Adipose tissue (tissue), 3 donors: ENCODE measurements around the gene PRPF19. TPM values are rescaled to one million over a fixed set of nuclear protein-coding genes. Genes with fewer than 3 reads are reported as not detected.

Source experiments
- H3K27ac ChIP-seq: one replicate; pipeline ENCODE4 v1.5.1; 2013; ENCODE audit warnings: low read depth, low read length
- WGBS, 3 donors: extraction: QIAGEN DNeasy Blood & Tissue Kit; methylation state at CpG; one replicate each; pipeline ENCODE4 v1.1.7; 2013; 5-methylcytosine and 5-hydroxymethylcytosine counted together
- polyA plus RNA-seq, 3 donors: library from polyadenylated mRNA; stranded (reverse); fragments of 200-250 nt; gene quantifications; one replicate each; pipeline ENCODE4 v1.2.3, GENCODE V29; 2013
- donor health status: healthy with polysubstance abuse.
- donor health status: Bipolar disorder and iron deficiency.
- donor health status: healthy.

PRPF19 gene
- polyA plus RNA-seq, 3 donors: 42.5 to 61.4 (median 59.6) TPM

DNA sequence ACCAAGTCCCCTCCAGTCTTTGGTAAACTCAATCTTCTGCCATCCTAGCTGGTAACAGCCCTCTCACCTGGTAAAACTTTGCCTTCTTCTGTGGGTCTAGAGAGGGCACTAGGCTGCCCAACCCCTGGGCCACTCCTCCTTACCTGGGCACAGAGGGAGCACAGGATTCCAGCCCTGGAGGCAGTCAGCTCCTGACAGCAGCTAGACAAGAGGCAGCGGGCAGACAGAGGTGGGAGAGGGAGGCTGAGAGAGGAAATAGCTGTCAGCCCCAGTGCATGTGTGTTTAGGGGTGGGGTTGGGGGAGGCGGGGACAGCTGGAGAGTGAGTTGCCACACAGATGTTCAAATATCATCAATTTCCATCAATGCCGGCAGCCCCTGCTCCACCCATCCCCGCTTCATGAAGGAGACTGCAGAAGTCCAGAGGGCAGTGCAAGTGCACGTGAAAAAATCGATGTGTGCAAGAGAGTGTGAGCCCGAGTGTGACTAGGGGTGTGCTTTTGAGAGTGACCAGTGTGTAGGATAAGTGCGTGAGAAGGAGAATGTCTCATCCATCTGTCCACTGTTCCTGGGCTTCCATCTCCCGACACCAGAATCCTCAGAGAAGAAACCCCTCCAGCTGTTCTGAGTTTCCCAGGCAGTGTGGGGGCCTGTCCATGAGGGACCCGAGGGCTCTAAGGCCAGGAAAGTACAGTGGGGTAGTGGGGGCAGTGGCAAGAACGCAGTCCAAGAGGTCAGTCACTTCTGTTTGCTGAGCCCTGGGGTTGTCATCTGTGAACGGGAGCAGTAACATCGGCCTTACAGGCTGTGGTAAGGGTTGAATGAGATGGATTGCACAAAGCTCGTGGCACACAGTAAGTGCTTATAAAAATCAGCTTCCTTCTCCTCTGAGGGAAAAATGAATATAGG lies 50.4 kb downstream of the PRPF19 start, which contains the start of gene PTGDR2:
Gene PTGDR2 (minus strand): TSS at position 225 of the 908 bp plus-strand sequence. CDS start 2,228 bp downstream, outside the sequence.
- H3K27ac ChIP-seq: no peak within 1 kb of the TSS
- WGBS, 3 donors: 31 to 45% (median 45%) methylated on average over 14 of the region's 14 CpGs

- H3K27ac ChIP-seq: no peak overlapping the region
- WGBS, 3 donors: 45 to 65% (median 54%) methylated on average over 8 of the region's 8 CpGs
Observed at GRCh38 chr11:60854847-60855725, 51.3 kb downstream of the PRPF19 start.

DNA sequence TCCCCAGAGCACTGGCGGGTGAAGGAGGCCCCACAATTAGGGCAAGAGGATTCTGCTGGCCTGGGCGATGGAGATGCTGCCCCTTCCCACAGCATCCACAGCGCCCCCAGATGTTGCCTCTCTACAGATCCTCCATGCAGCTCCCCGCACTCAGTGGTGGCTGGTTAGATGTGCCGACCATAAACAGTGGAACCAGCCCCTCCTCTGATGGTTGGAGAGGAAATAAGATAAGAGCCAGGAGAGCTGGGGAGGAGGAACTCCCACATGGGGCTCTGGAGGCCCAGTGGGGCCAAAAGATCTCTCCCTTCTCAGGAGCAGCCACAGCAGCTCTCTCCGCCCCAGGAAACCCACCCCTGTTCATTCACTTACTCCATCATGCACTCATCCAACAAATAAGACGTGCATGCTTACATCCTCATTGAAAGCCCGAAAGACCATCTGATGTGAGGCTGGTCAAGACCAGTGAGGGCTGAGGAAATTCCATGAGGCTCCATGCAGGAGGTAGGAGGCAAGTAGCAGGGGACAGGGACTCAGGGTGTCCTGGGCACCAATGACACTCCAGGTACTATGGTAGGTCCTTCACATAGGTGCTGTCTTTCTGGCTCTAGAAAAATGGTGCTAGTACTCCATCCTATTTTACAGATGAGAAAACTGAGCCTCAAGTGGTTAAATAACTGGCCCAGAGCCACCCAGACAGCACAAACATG lies 52.1 kb downstream of the PRPF19 start:
- H3K27ac ChIP-seq: no peak overlapping the region
- 51 to 79% (median 71%) methylated on average over 8 of the region's 8 CpGs for WGBS, 3 donors

GRCh38 chr11:60852982-60853950 lies 53.1 kb downstream of the PRPF19 start:
- WGBS, 3 donors: 79 to 91% (median 87%) methylated on average over 67 to 68 of the region's 68 CpGs

DNA sequence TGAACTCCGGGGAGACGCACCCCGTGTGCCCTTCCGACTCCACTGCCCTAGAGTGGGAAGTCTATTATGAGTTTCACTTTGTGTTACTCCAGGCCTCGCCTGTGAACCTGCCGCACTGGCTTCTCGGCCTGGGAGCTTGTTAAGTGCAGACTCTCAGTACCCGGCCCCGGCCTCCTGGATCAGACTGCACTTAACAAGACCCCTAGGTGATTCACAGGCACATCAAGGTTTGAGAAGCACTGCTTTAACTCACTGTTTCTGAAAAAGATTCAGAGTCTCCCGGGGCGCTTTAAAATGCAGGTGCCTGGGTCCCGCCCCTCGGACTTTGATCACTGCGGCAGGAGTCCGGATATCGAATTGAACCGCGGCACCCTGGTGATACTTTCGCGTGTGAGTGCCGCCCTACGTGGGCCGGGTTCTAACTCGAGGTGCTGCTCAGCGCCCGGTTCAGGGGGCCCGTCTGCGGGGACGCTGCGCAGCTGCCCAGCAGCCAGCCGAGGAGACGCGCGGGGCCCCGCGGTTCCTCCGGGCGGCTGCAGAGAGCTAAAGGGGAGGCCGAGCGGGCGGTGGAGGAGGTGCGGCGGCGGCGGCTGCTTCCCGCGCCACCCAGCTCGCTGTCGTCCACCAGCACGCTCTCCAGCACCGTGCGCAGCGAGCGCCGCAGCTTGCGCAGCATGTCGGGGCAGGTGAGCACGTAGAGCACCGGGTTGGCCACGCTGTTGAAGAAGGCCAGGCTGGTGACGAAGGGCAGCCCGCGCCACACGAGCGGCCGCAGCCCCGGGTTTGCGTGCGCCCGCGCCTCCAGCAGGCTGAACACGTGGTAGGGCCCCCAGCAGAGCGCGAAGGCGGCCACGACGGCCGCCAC lies 54.0 kb downstream of the PRPF19 start:
- 20 to 71% (median 69%) methylated on average over 74 to 78 of the region's 78 CpGs for WGBS, 3 donors
- no peak overlapping the region for H3K27ac ChIP-seq

More at GRCh38 chr11:60852982-60853950, 53.1 kb downstream of the PRPF19 start:
- H3K27ac ChIP-seq: no peak overlapping the region

- H3K27ac ChIP-seq: no peak overlapping the region
- 90 to 92% (median 90%) methylated on average over 17 of the region's 17 CpGs for WGBS, 3 donors
Observed at GRCh38 chr11:60851327-60852104, 54.9 kb downstream of the PRPF19 start.

DNA sequence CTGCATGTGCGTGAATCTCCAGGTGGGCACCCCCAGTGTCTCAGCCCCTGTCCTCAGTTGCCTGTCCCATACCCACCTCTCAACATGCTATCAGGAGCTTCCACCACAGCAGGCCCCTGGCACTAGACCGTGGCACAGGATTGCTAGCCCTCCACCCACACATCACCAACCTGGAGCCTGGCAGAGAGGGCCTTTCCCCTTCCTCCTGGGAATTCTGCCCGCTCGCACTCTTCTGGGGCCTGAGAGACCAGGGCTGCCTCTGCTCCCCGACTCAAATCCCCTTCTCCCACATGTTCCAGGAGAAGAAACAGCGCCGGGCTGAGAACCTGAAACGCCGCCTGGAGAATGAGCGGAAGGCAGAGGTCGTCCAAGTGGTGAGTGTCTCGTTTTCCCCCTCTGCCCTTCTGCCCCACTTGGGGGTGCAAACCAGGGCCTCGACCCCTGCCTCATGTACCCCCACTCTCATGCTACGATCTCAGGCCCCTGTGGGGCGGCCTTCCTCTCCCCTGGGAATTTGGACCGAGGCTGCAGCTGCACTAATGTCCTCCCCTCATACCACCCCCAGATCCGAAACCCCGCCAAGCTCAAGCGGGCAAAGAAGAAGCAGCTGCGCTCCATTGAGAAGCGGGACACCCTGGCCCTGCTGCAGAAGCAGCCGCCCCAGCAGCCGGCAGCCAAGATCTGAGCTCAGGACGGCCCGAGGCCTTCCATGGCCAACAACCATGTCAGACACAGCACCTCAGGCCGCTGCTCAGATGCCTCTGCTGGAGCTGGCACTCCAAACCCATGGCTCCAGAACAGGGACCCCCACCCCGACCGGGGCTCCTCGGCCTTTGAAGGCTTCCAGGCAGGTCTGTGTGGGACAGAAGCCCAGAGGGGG lies 56.5 kb downstream of the PRPF19 start:
- WGBS, 3 donors: 89 to 92% (median 89%) methylated on average over 29 of the region's 29 CpGs
- H3K27ac ChIP-seq: no peak overlapping the region

GRCh38 chr11:60848714-60849151 lies 57.7 kb downstream of the PRPF19 start:
- WGBS, 3 donors: 74 to 93% (median 80%) methylated on average over 10 of the region's 10 CpGs
- H3K27ac ChIP-seq: no peak overlapping the region

DNA sequence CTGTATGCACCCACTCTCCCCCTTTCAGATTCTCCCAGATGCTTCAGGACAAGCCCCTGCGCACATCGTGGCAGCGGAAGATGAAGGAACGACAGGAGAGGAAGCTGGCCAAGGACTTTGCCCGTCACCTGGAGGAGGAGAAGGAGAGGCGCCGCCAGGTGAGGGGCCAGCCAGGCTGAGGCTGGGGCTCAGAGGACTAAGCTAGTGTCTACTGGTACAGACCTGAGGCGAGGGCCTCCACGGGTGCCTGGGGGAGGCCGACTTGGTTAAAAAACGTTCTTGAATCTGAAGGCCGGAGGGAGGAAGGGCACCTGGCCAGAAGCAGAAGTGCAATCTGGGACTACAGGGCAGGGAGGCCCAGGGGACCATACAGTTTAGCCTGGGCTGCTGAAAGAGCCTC lies 58.5 kb downstream of the PRPF19 start:
- 84 to 87% (median 84%) methylated on average over 12 of the region's 12 CpGs for WGBS, 3 donors
- H3K27ac ChIP-seq: no peak overlapping the region

GRCh38 chr11:60847281-60847680 lies 59.1 kb downstream of the PRPF19 start:
- WGBS, 3 donors: 71 to 83% (median 75%) methylated on average over 13 of the region's 13 CpGs
- H3K27ac ChIP-seq: no peak overlapping the region

DNA sequence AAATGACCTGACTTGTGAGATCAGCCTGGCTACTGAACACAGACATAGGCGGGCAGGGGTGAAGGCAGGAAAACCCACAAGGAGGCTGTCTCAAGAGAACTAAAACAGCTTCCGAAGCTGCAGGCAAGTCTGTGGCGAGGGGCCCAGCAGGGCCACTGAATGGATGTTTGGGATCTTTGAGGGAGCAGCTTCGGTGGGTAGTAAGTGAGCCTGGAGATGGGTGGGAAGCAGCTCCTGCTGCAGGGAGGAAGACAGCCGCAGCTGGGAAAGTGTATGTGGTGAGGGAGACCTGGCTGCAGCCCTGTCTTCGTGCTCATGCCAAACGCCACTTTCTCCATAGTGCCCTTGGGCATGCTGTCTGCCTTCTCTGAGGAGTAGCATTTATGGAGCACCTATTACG lies 61.0 kb downstream of the PRPF19 start:
- WGBS, 3 donors: 80 to 89% (median 83%) methylated on average over 8 of the region's 8 CpGs
- no peak overlapping the region for H3K27ac ChIP-seq

DNA sequence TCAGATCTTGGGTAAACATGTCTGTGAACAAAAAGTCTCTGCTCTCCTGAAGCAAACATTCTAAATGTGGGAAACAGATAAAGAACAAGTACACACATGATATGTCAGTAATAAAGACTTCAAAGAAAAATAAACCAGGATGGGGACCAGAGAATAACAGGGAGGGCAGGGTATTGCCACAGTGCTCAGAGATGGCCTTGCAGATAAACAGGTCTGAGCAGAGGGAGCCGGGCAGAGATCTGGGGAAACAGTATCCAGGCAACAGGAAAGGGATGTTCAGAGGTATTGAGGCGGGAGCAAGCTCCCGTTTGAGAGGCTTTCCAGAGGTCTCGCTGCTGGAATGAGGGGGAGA lies 61.5 kb downstream of the PRPF19 start:
- WGBS, 3 donors: 39 to 51% (median 47%) methylated on average over 4 of the region's 4 CpGs
- no peak overlapping the region for H3K27ac ChIP-seq

GRCh38 chr11:60844045-60844869 lies 62.1 kb downstream of the PRPF19 start:
- WGBS, 3 donors: 49 to 68% (median 55%) methylated on average over 10 of the region's 10 CpGs
- H3K27ac ChIP-seq: no peak overlapping the region
